A673 (cell line): ENCODE data around the gene AJM1.

ENCODE experiments used
- CTCF ChIP-seq: fragments of 300-800, 200-600 bp; sonication (generic); conservative IDR thresholded peaks from 2 replicates; pipeline ENCODE4 v1.5.1; 2017; ENCODE audit warnings: low read depth, mild to moderate bottlenecking, antibody characterized with exemption, low read length, moderate library complexity, mixed read lengths
- EZH2 ChIP-seq: fragments of 200-600 bp; sonication (generic); IDR thresholded peaks from 2 replicates; pipeline ENCODE4 v1.6.1; 2017; ENCODE audit warnings: borderline replicate concordance, low read depth, mild to moderate bottlenecking, mixed read lengths, antibody characterized with exemption, low read length; ENCODE audit not compliant: poor library complexity, severe bottlenecking

DNA sequence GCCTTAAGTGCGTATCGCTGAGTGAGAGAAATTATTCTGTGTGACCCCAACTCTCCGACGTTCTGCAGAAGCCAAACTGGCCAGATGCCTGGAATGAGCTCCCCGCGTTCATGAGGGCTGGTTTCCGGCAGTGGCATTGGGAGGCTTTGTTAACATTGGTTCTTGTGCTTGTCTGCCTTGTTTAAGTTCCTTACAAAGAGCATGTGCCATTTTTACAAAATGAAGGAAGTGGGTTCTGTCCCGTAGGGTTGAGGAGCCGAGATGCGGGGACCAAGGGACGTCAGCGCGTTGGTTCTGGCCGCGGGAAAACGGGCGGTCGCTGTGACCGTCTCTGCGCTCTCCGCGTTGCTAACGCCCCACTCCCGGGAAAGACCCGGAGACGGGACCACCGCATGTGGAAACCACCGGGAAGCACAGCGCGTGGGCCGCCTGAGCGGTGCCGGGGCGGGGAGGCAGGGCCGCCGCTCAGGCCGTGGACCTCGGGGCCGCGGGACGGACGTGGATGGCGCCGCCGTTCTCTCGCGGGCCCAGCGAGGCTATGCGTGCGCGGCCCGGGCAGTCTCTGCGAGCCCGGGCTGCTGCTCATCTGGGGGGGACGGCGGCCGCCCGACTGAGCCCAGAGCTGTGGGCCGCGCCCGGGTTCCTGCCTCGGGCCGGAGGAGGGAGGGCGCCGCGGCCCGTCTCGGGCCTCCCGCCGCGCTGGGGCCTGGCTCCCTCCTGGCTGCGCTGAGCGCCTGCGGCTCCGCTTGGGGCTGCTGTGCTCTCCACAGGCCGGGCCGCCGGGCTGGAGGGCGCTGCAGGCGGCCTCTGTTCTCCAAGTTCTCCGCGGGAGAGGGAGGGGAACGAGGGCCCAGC lies 21.1 kb upstream of the AJM1 start:
- TF ChIP-seq CTCF: no peak
- TF ChIP-seq EZH2: no peak
